Glutamatergic neuron (in vitro differentiated cells): Measurements from ENCODE around the gene ATP6V0D1. TPM values are rescaled to one million over a fixed set of nuclear protein-coding genes. Genes with fewer than 3 reads are reported as not detected.
A peak's percentile ranks its signal among the peaks of the same experiment; 100 is the strongest.

Experiments
- DNase-seq: peaks from one replicate; pipeline ENCODE4 v3.0.0; 2022
- H3K27ac Mint-ChIP-seq: one replicate; pipeline ENCODE4 v1.8.0; 2020; ENCODE audit warnings: mild to moderate bottlenecking, mixed read lengths, inconsistent platforms; ENCODE audit not compliant: unreplicated experiment
- H3K27me3 Mint-ChIP-seq: one replicate; pipeline ENCODE4 v1.8.0; 2020; ENCODE audit warnings: mild to moderate bottlenecking, moderate library complexity, mixed read lengths, inconsistent platforms; ENCODE audit not compliant: unreplicated experiment
- H3K36me3 Mint-ChIP-seq: one replicate; pipeline ENCODE4 v1.8.0; 2020; ENCODE audit warnings: mild to moderate bottlenecking, mixed read lengths, inconsistent platforms; ENCODE audit not compliant: unreplicated experiment
- H3K4me1 Mint-ChIP-seq: one replicate; pipeline ENCODE4 v1.8.0; 2020; ENCODE audit warnings: mild to moderate bottlenecking, low read depth, mixed read lengths, inconsistent platforms; ENCODE audit not compliant: unreplicated experiment
- H3K4me3 Mint-ChIP-seq: one replicate; pipeline ENCODE4 v1.8.0; 2020; ENCODE audit warnings: mild to moderate bottlenecking, mixed read lengths, inconsistent platforms; ENCODE audit not compliant: unreplicated experiment
- H3K9me3 Mint-ChIP-seq: one replicate; pipeline ENCODE4 v1.8.0; 2020; ENCODE audit warnings: mild to moderate bottlenecking, moderate library complexity, mixed read lengths, inconsistent platforms; ENCODE audit not compliant: unreplicated experiment
- total RNA-seq: library from RNA; stranded (reverse); fragmentation: NEBNext Ultra II Directional; extraction: Animal tissue kit (Norgen Biotek cat#: 25700); gene quantifications from one replicate; pipeline ENCODE4 v1.2.1, GENCODE V29; 2021; ENCODE audit not compliant: unreplicated experiment
- TF ChIP-seq, protein P1 (sequence below): fragments of 200-600 bp; sonication (generic); IDR thresholded peaks from one replicate; pipeline ENCODE4 v1.5.0; 2021; ENCODE audit not compliant: partially characterized antibody, unreplicated experiment

The ATP6V0D1 gene
- total RNA-seq, 1 donor from 2014 or later, result 111 TPM

DNA sequence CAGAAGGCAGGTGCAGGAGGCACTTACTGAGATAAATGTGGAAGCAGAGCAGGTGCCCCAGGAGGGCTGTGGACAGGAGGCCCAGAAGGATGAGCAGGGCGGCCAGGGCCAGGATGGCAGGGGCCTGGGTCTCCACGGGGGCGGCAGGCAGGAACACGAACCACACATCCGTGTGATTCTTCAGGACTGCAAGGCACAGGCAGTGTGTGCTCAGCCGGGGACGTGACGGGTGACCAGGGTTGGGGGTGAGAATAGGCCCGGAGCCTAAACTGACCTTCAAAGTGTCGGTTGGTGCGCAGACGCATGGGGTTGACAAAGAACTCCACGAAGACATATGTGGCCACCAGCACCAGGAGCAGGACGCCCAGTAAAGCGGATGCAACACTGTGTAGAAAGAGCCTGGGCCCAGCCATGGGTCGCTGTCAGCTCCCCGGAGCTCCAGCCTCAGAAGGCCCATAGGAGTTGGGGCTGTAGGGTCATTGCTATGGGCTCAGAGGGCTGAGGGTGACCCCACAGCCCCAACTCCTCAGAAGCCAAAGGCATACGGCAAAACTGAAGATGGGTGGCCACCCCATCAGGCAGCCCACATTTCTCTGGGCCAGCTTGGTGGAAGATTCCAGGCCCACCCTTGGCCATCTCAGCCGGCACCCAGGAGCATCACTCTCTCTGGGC is 82.3 kb downstream of the ATP6V0D1 start:
- H3K27me3 Mint-ChIP-seq, result peaks cover 9% of the 10 kb centered on the region
- TF ChIP-seq, protein P1, sequence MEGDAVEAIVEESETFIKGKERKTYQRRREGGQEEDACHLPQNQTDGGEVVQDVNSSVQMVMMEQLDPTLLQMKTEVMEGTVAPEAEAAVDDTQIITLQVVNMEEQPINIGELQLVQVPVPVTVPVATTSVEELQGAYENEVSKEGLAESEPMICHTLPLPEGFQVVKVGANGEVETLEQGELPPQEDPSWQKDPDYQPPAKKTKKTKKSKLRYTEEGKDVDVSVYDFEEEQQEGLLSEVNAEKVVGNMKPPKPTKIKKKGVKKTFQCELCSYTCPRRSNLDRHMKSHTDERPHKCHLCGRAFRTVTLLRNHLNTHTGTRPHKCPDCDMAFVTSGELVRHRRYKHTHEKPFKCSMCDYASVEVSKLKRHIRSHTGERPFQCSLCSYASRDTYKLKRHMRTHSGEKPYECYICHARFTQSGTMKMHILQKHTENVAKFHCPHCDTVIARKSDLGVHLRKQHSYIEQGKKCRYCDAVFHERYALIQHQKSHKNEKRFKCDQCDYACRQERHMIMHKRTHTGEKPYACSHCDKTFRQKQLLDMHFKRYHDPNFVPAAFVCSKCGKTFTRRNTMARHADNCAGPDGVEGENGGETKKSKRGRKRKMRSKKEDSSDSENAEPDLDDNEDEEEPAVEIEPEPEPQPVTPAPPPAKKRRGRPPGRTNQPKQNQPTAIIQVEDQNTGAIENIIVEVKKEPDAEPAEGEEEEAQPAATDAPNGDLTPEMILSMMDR, result no peak

GRCh38 chr16:67397812-67398545 is 83.0 kb downstream of the ATP6V0D1 start:
- Mint-ChIP-seq H3K4me1 (peaks cover 8% of the 10 kb centered on the region), H3K36me3 (no peaks in the 10 kb centered on the region), H3K27me3 (peaks cover 6% of the 10 kb centered on the region), H3K27ac (no peak overlapping the region), H3K9me3 (peaks cover 4% of the 10 kb centered on the region), H3K4me3 (no peak overlapping the region)
- TF ChIP-seq, protein P1, result no peak
- DNase-seq, result no peak

More for the DNA sequence above, 82.3 kb downstream of the ATP6V0D1 start:
- Mint-ChIP-seq H3K4me3 (no peak overlapping the region), H3K9me3 (peaks cover 4% of the 10 kb centered on the region), H3K36me3 (no peaks in the 10 kb centered on the region), H3K4me1 (peaks cover 8% of the 10 kb centered on the region), H3K27ac (no peak overlapping the region)
- no peak for DNase-seq

GRCh38 chr16:67397036-67397801 is 83.7 kb downstream of the ATP6V0D1 start:
- H3K27ac Mint-ChIP-seq, result peak overlapping the region; percentile 70
- H3K9me3 Mint-ChIP-seq, result peaks cover 4% of the 10 kb centered on the region
- H3K36me3 Mint-ChIP-seq, result no peaks in the 10 kb centered on the region
- peaks cover 11% of the 10 kb centered on the region for H3K27me3 Mint-ChIP-seq
- peaks cover 13% of the 10 kb centered on the region for H3K4me1 Mint-ChIP-seq
- H3K4me3 Mint-ChIP-seq, result peak overlapping the region; percentile 73
- TF ChIP-seq, protein P1, result no peak
- no peak for DNase-seq

- peak overlapping the region; percentile 75 for H3K4me3 Mint-ChIP-seq
- peak; percentile 88 for DNase-seq
- H3K4me1 Mint-ChIP-seq, result peaks cover 15% of the 10 kb centered on the region
- TF ChIP-seq, protein P1, result no peak
- H3K36me3 Mint-ChIP-seq, result no peaks in the 10 kb centered on the region
- peaks cover 11% of the 10 kb centered on the region for H3K27me3 Mint-ChIP-seq
- H3K27ac Mint-ChIP-seq, result peak overlapping the region; percentile 96
- H3K9me3 Mint-ChIP-seq, result peaks cover 2% of the 10 kb centered on the region
These were observed 84.6 kb downstream of the ATP6V0D1 start for GRCh38 chr16:67396159-67397035.
